Skeletal muscle tissue (tissue), 4 donors: ENCODE results near the gene ADAMTS17. TPM values are rescaled to one million over a fixed set of nuclear protein-coding genes. Genes with fewer than 3 reads are reported as not detected.

Source experiments
- H3K27ac ChIP-seq: one replicate; pipeline ENCODE4 v1.7.0; 2013; ENCODE audit warnings: mild to moderate bottlenecking, low read depth, low read length, inconsistent platforms
- H3K27me3 ChIP-seq, 3 donors: one replicate each; pipeline ENCODE4 v1.7.0; 2013; ENCODE audit warnings: low read length in 3 of 3; ENCODE audit not compliant: control insufficient read depth in 3 of 3, insufficient read depth in 3 of 3
- H3K36me3 ChIP-seq, 3 donors: one replicate each; pipeline ENCODE4 v1.7.0; 2013; ENCODE audit warnings: low read length in 3 of 3; ENCODE audit not compliant: control insufficient read depth in 3 of 3, insufficient read depth in 3 of 3
- H3K4me1 ChIP-seq, 3 donors: one replicate each; pipeline ENCODE4 v1.7.0; 2013; ENCODE audit warnings: low read length in 3 of 3, mild to moderate bottlenecking in 3 of 3; ENCODE audit not compliant: control insufficient read depth in 3 of 3, insufficient read depth in 3 of 3
- H3K4me3 ChIP-seq, 3 donors: one replicate each; pipeline ENCODE4 v1.7.0; 2013; ENCODE audit warnings: low read length in 3 of 3
- H3K9ac ChIP-seq, 3 donors: one replicate each; pipeline ENCODE4 v1.7.0; 2013; ENCODE audit warnings: low read length in 3 of 3, mild to moderate bottlenecking in 3 of 3, moderate library complexity in 2 of 3, low read depth in 1 of 3
- H3K9me3 ChIP-seq, 3 donors: one replicate each; pipeline ENCODE4 v1.7.0; 2013; ENCODE audit warnings: low read length in 3 of 3; ENCODE audit not compliant: control insufficient read depth in 3 of 3
- total RNA-seq: library from RNA; depleted of rRNA; stranded (reverse); fragments of >200 nt; gene quantifications from one replicate; pipeline ENCODE4 v1.2.3, GENCODE V29; 2014
- donor health status: Osteomylitis.

ADAMTS17 gene
- total RNA-seq, 1 donor from 2014 or later, result 5.7 TPM

DNA sequence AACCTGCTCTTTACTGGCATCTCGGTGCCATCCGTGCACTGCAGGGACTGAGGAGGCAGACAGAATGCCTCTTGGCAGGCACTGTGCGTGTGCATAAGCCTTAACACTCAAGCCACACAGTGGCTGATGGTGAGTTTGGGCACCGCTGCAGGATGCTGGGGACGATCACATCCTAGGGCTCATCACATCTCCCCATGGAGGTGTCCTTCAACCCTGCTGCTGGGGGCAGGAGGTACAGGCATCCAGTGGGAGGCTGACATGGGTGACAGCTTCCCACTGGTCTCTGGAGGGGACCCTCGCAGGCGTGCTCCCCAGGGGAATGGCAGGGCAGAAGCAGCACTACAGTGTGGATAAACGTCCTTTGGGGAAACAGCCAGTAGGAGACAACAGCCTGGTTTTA lies 190.9 kb downstream of the ADAMTS17 start:
- Histone ChIP-seq H3K27me3 (no peaks in the 10 kb centered on the region), H3K4me3 (no peak overlapping the region), H3K36me3 (peaks cover 6 to 25% (median 13%) of the 10 kb centered on the region in 3 donors), H3K9ac (no peak overlapping the region), H3K9me3 (peaks cover 0 to 2% (median 2%) of the 10 kb centered on the region in 3 donors), H3K4me1 (no peaks in the 10 kb centered on the region), H3K27ac (no peak overlapping the region)

GRCh38 chr15:100147828-100148227 lies 193.9 kb downstream of the ADAMTS17 start:
- peaks cover 6 to 25% (median 13%) of the 10 kb centered on the region in 3 donors for H3K36me3 ChIP-seq
- H3K9me3 ChIP-seq, result peaks cover 0 to 2% (median 2%) of the 10 kb centered on the region in 3 donors
- no peaks in the 10 kb centered on the region for H3K27me3 ChIP-seq
- H3K27ac ChIP-seq, result no peak overlapping the region
- no peak overlapping the region for H3K9ac ChIP-seq
- H3K4me3 ChIP-seq, result no peak overlapping the region
- H3K4me1 ChIP-seq, result peaks cover 4 to 8% (median 5%) of the 10 kb centered on the region in 3 donors

- no peaks in the 10 kb centered on the region for H3K27me3 ChIP-seq
- no peak overlapping the region for H3K4me3 ChIP-seq
- no peak overlapping the region for H3K27ac ChIP-seq
- peaks cover 5 to 15% (median 7%) of the 10 kb centered on the region in 3 donors for H3K4me1 ChIP-seq
- peaks cover 0 to 7% (median 0%) of the 10 kb centered on the region in 3 donors for H3K36me3 ChIP-seq
- peaks cover 0 to 2% (median 0%) of the 10 kb centered on the region in 3 donors for H3K9me3 ChIP-seq
- no peak overlapping the region for H3K9ac ChIP-seq
Observed at GRCh38 chr15:100143378-100143777, 198.4 kb downstream of the ADAMTS17 start.

GRCh38 chr15:100141311-100142001 lies 200.3 kb downstream of the ADAMTS17 start:
- Histone ChIP-seq H3K9ac (no peak overlapping the region), H3K9me3 (no peaks in the 10 kb centered on the region), H3K27me3 (no peaks in the 10 kb centered on the region), H3K4me3 (no peak overlapping the region), H3K27ac (no peak overlapping the region), H3K36me3 (peaks cover 0 to 3% (median 0%) of the 10 kb centered on the region in 3 donors), H3K4me1 (peaks cover 5 to 15% (median 7%) of the 10 kb centered on the region in 3 donors)

DNA sequence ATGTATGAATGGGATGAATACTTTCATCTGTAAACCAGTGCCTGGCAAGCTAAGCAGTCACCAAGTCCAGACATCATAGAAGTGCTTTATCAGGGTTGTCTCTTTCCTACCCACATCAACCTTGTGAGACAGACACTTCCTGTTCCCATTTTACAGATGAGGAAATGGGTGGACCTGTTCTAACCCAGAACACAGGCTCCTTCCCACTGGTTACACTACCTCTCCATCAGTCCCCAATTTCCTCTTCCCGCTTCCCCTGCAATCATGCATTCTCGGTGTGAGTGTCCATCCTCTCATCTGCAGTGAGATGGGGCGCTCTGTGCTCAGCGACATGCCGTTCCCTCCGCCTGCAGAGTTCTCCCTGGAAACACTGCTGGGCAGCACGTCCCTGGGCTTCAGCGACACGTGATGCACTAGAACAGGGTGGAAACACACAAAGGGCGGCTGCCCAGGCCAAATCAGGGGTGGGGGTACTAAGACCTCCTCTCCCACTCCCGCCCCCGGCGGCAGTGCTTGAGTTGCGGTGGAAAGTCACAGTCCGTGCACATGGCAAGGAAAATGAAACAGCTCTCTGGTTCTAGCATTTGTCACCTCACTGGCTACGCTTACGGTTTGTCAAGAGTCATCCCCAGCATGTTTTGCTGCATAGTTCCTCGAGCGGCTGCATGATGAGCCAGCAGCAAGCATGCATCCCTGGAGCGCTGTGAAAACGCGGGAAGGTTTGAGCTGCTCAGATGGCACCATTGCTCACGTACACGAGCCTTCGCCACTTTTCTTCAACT lies 201.1 kb downstream of the ADAMTS17 start:
- no peaks in the 10 kb centered on the region for H3K9me3 ChIP-seq
- H3K9ac ChIP-seq, result no peak overlapping the region
- H3K4me3 ChIP-seq, result no peak overlapping the region
- H3K27me3 ChIP-seq, result no peaks in the 10 kb centered on the region
- H3K36me3 ChIP-seq, result peaks cover 0 to 3% (median 0%) of the 10 kb centered on the region in 3 donors
- no peak overlapping the region for H3K27ac ChIP-seq
- peaks cover 5 to 15% (median 7%) of the 10 kb centered on the region in 3 donors for H3K4me1 ChIP-seq

DNA sequence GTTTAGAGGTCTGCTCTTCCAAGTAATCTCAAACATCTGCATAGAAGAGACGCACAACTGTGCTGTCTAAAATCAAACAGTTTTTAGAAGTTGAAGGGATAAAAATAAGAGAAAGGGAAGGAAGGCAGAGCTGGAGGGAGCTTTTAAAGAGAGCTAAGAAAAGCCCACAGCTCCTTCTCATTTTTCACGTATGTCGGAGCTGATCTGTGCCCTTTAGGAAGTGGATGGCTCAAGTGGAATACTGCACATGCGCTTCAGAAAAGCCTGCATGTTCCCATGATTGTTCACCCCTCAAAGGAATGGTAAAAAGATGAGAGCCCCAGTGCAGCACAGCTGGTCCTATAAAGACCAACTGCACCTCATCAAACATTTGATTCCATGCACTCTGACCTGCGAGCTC lies 207.2 kb downstream of the ADAMTS17 start:
- no peak overlapping the region for H3K9ac ChIP-seq
- H3K36me3 ChIP-seq, result no peaks in the 10 kb centered on the region
- H3K4me3 ChIP-seq, result no peak overlapping the region
- no peaks in the 10 kb centered on the region for H3K9me3 ChIP-seq
- H3K4me1 ChIP-seq, result peaks cover 0 to 4% (median 4%) of the 10 kb centered on the region in 3 donors
- H3K27me3 ChIP-seq, result no peaks in the 10 kb centered on the region
- no peak overlapping the region for H3K27ac ChIP-seq

- no peaks in the 10 kb centered on the region for H3K36me3 ChIP-seq
- no peak overlapping the region for H3K27ac ChIP-seq
- peaks cover 0 to 4% (median 4%) of the 10 kb centered on the region in 3 donors for H3K4me1 ChIP-seq
- no peaks in the 10 kb centered on the region for H3K9me3 ChIP-seq
- H3K27me3 ChIP-seq, result no peaks in the 10 kb centered on the region
- no peak overlapping the region for H3K9ac ChIP-seq
- no peak overlapping the region for H3K4me3 ChIP-seq
Observed at GRCh38 chr15:100134089-100134583, 207.6 kb downstream of the ADAMTS17 start.

GRCh38 chr15:100133001-100133400 lies 208.8 kb downstream of the ADAMTS17 start:
- peaks cover 0 to 4% (median 4%) of the 10 kb centered on the region in 3 donors for H3K4me1 ChIP-seq
- no peaks in the 10 kb centered on the region for H3K36me3 ChIP-seq
- H3K4me3 ChIP-seq, result no peak overlapping the region
- no peaks in the 10 kb centered on the region for H3K27me3 ChIP-seq
- H3K27ac ChIP-seq, result no peak overlapping the region
- no peaks in the 10 kb centered on the region for H3K9me3 ChIP-seq
- no peak overlapping the region for H3K9ac ChIP-seq

GRCh38 chr15:100132309-100132708 lies 209.5 kb downstream of the ADAMTS17 start:
- H3K4me3 ChIP-seq, result no peak overlapping the region
- H3K9ac ChIP-seq, result no peak overlapping the region
- peaks cover 0 to 4% (median 4%) of the 10 kb centered on the region in 3 donors for H3K4me1 ChIP-seq
- H3K9me3 ChIP-seq, result no peaks in the 10 kb centered on the region
- no peak overlapping the region for H3K27ac ChIP-seq
- no peaks in the 10 kb centered on the region for H3K27me3 ChIP-seq
- H3K36me3 ChIP-seq, result no peaks in the 10 kb centered on the region
